NT2/D1 (cell line): ENCODE results near the gene RAB11B.
"Not testable (repeated sequence)": the region's sequence is repeated elsewhere in the genome, so short reads cannot be mapped to it uniquely, and the experiment has no call there.

Experiments used
- YY1 ChIP-seq: IDR thresholded peaks from 2 replicates; pipeline ENCODE4 v1.6.1; 2011; ENCODE audit not compliant: insufficient read length, insufficient read depth
- ZNF274 ChIP-seq: IDR thresholded peaks from 2 replicates; pipeline ENCODE4 v1.6.1; 2011; ENCODE audit warnings: mild to moderate bottlenecking, low read depth, low read length

DNA sequence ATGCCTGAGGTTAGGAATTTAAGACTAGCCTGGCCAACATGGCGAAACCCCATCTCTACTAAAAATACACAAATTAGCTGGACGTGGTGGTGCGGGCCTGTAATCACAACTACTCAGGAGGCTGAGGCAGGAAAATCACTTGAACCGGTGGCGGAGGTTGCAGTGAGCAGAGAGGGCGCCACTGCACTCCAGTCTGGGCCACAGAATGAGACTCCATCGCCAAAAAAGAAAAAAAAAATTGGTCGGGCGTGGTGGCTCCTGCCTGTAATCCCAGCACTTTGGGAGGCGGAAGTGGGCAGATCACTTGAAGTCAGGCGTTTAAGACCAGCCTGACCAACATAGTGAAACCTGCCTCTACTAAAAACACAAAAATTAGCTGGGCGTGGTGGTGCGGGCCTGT is 20.6 kb downstream of the RAB11B start:
- TF ChIP-seq ZNF274, YY1: not testable (repeated sequence)
